ENCODE measurements around the gene U2AF1L4. TPM values are rescaled to one million over a fixed set of nuclear protein-coding genes. Genes with fewer than 3 reads are reported as not detected.

The U2AF1L4 gene
- total and polyA plus RNA-seq, 10 of the 15 experiments (the other 5 are each of a cell fraction or from before 2014, with no cell fraction given), result 7.9 to 21.6 (median 15.1) TPM

DNA sequence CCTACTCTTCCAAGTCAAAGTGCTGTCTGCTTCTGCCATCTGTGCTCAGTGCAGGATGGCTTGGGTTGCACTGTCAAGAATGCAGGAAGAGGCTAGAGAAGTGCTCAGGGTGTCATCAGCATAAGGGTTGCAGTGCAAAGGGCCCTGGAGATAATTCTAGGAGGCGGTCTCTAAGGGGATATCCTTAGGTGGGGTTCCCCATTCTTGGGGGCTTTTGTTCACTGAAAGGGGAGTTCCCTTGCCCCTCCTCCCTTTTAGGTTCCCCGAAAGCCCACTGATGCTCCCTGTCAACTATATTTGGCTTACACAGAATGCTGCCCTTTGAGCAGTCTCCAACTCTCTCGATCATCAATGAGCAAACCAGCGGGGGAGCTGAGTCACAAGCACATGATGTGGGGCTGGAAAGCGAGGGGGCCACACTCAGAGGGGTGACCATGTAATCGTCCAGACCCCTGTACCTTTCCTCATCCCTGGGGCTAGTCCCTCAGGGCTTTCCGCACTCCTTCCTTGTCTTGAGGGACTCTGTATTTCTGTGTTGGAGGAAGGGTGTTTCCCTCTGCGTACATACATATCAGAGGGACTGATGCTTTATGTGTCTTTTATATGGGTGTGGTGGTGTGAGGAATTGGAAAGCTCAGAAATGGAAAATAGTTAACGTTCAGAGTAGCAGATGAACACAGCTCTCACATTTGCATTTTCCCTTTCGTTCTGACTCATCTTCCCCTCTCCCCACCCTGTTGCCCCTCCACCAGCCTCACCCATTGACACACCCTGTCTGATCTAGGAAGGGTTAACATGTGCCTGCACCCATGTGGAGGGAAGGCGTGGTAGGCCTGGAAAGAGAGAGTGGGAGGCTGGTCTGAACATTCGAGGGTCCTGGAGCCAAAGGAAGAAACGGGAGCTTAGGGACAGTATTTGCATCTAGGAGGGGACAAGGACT is 34.2 kb downstream of the U2AF1L4 start (continued):
- TF ChIP-seq, protein P1, sequence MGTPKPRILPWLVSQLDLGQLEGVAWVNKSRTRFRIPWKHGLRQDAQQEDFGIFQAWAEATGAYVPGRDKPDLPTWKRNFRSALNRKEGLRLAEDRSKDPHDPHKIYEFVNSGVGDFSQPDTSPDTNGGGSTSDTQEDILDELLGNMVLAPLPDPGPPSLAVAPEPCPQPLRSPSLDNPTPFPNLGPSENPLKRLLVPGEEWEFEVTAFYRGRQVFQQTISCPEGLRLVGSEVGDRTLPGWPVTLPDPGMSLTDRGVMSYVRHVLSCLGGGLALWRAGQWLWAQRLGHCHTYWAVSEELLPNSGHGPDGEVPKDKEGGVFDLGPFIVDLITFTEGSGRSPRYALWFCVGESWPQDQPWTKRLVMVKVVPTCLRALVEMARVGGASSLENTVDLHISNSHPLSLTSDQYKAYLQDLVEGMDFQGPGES (IDR thresholded peaks at IDR 0.05), result 0 out of 2 replicates have a peak, but pooled peaks have one; percentile 3
- TF ChIP-seq FOXM1 (IDR thresholded peaks at IDR 0.05; ENCODE audit: low read depth, low read length) (peak; percentile 22; the same call in 1 of the 2 replicates), BMI1 (IDR thresholded peaks at IDR 0.05; ENCODE audit: borderline replicate concordance) (peak; percentile 59; the same call in 1 of the 2 replicates), NFIC (IDR thresholded peaks at IDR 0.05; ENCODE audit: low read depth, low read length) (0 out of 2 replicates have a peak, but pooled peaks have one; percentile 52), TBL1XR1 (IDR thresholded peaks at IDR 0.05; ENCODE audit: low read depth, low read length) (peak; percentile 75; the same call in 1 of the 2 replicates), NBN (IDR thresholded peaks at IDR 0.05) (peak; percentile 69)
- TF ChIP-seq, protein P2, sequence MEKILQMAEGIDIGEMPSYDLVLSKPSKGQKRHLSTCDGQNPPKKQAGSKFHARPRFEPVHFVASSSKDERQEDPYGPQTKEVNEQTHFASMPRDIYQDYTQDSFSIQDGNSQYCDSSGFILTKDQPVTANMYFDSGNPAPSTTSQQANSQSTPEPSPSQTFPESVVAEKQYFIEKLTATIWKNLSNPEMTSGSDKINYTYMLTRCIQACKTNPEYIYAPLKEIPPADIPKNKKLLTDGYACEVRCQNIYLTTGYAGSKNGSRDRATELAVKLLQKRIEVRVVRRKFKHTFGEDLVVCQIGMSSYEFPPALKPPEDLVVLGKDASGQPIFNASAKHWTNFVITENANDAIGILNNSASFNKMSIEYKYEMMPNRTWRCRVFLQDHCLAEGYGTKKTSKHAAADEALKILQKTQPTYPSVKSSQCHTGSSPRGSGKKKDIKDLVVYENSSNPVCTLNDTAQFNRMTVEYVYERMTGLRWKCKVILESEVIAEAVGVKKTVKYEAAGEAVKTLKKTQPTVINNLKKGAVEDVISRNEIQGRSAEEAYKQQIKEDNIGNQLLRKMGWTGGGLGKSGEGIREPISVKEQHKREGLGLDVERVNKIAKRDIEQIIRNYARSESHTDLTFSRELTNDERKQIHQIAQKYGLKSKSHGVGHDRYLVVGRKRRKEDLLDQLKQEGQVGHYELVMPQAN (conservative IDR thresholded peaks at IDR 0.05), result peak; percentile 51; the same call in 1 of the 2 replicates

Measured in GM12878 (cell line).